ENCODE results near the gene PDE4D.
"Not testable (repeated sequence)": the region's sequence is repeated elsewhere in the genome, so short reads cannot be mapped to it uniquely, and the experiment has no call there.

PDE4D gene

GRCh38 chr5:58974083-58974482 is 919.4 kb downstream of the PDE4D start:
- no peak for DNase-seq

GRCh38 chr5:58972301-58972700 is 921.2 kb downstream of the PDE4D start:
- no peak for DNase-seq

GRCh38 chr5:58970766-58971165 is 922.8 kb downstream of the PDE4D start:
- DNase-seq: no peak

GRCh38 chr5:58969795-58970194 is 923.7 kb downstream of the PDE4D start:
- DNase-seq: no peak

GRCh38 chr5:58969253-58969652 is 924.3 kb downstream of the PDE4D start:
- no peak for DNase-seq

- DNase-seq: no peak
Measured at GRCh38 chr5:58968350-58968749, 925.2 kb downstream of the PDE4D start.

- no peak for DNase-seq
Measured at GRCh38 chr5:58967597-58968281, 925.8 kb downstream of the PDE4D start.

- no peak for DNase-seq
Measured at GRCh38 chr5:58965677-58966414, 927.7 kb downstream of the PDE4D start.

GRCh38 chr5:58963821-58964220 is 929.7 kb downstream of the PDE4D start:
- no peak for DNase-seq

- no peak for DNase-seq
Measured at GRCh38 chr5:58963361-58963760, 930.2 kb downstream of the PDE4D start.

- no peak for DNase-seq
Measured at GRCh38 chr5:58961631-58962280, 931.8 kb downstream of the PDE4D start.

- no peak for DNase-seq
Measured at GRCh38 chr5:58958701-58959100, 934.8 kb downstream of the PDE4D start.

GRCh38 chr5:58953218-58953617 is 940.3 kb downstream of the PDE4D start:
- not testable (repeated sequence) for DNase-seq

- DNase-seq: no peak
Measured at GRCh38 chr5:58950224-58950623, 943.3 kb downstream of the PDE4D start.

GRCh38 chr5:58946230-58946629 is 947.3 kb downstream of the PDE4D start:
- DNase-seq: no peak

- no peak for DNase-seq
Measured at GRCh38 chr5:58944221-58944620, 949.3 kb downstream of the PDE4D start.

- no peak for DNase-seq
Measured at GRCh38 chr5:58940446-58940845, 953.1 kb downstream of the PDE4D start.

GRCh38 chr5:58939664-58940063 is 953.9 kb downstream of the PDE4D start:
- no peak for DNase-seq

GRCh38 chr5:58938563-58939424 is 954.7 kb downstream of the PDE4D start:
- DNase-seq: no peak

GRCh38 chr5:58937031-58937681 is 956.4 kb downstream of the PDE4D start:
- DNase-seq: no peak

GRCh38 chr5:58934629-58935097 is 958.9 kb downstream of the PDE4D start:
- DNase-seq: no peak

GRCh38 chr5:58933891-58934628 is 959.5 kb downstream of the PDE4D start:
- DNase-seq: no peak
